G401 (cell line): ENCODE results near the gene IRX2. TPM values are rescaled to one million over a fixed set of nuclear protein-coding genes. Genes with fewer than 3 reads are reported as not detected.

Source experiments
- DNase-seq: peaks from one replicate; pipeline ENCODE4 v3.0.0-alpha.2; 2015; ENCODE audit warnings: low spot score
- in situ Hi-C: cut with HindIII; loops from 2 replicates; pipeline ENCODE4 v1.10.0; 2016; ENCODE audit warnings: low sequenced_read_pairs, mixed read lengths
- total RNA-seq: library from RNA; depleted of rRNA; stranded (reverse); fragments of >200 nt; shearing (Covaris generic); gene quantifications from 2 replicates; pipeline ENCODE4 v1.2.3, GENCODE V29; 2014

IRX2 gene
- total RNA-seq, 1 experiment from 2014 or later: not detected

- DNase-seq: no peak
- in situ Hi-C loops: no loop called here
Observed at GRCh38 chr5:2724831-2725230, 26.6 kb downstream of the IRX2 start.

- DNase-seq: no peak
- in situ Hi-C loops: no loop called here
Observed at GRCh38 chr5:2724031-2724581, 27.4 kb downstream of the IRX2 start.

GRCh38 chr5:2722901-2723300 is 28.6 kb downstream of the IRX2 start:
- no peak for DNase-seq
- in situ Hi-C loops: no loop called here

GRCh38 chr5:2721385-2722138 is 29.9 kb downstream of the IRX2 start:
- DNase-seq: no peak
- in situ Hi-C loops: no loop called here

GRCh38 chr5:2719332-2719731 is 32.1 kb downstream of the IRX2 start:
- no peak for DNase-seq
- in situ Hi-C loops: no loop called here

- in situ Hi-C loops: no loop called here
- DNase-seq: no peak
Observed at GRCh38 chr5:2718115-2718514, 33.4 kb downstream of the IRX2 start.

- in situ Hi-C loops: no loop called here
- DNase-seq: no peak
Observed at GRCh38 chr5:2715856-2716255, 35.6 kb downstream of the IRX2 start.

- in situ Hi-C loops: no loop called here
- DNase-seq: no peak
Observed at GRCh38 chr5:2714805-2715204, 36.7 kb downstream of the IRX2 start.

- in situ Hi-C loops: no loop called here
- no peak for DNase-seq
Observed at GRCh38 chr5:2714026-2714425, 37.5 kb downstream of the IRX2 start.

- in situ Hi-C loops: no loop called here
Observed at GRCh38 chr5:2711446-2712425, 39.7 kb downstream of the IRX2 start.

GRCh38 chr5:2710910-2711309 is 40.6 kb downstream of the IRX2 start:
- no peak for DNase-seq
- in situ Hi-C loops: no loop called here

More at GRCh38 chr5:2711446-2712425, 39.7 kb downstream of the IRX2 start:
- no peak for DNase-seq

GRCh38 chr5:2709976-2710689 is 41.3 kb downstream of the IRX2 start:
- in situ Hi-C loops: no loop called here
- DNase-seq: no peak

- in situ Hi-C loops: no loop called here
- DNase-seq: no peak
Observed at GRCh38 chr5:2708751-2709150, 42.7 kb downstream of the IRX2 start.

GRCh38 chr5:2708132-2708531 is 43.3 kb downstream of the IRX2 start:
- in situ Hi-C loops: no loop called here

GRCh38 chr5:2705861-2706260 is 45.6 kb downstream of the IRX2 start:
- no peak for DNase-seq
- in situ Hi-C loops: no loop called here

More at GRCh38 chr5:2708132-2708531, 43.3 kb downstream of the IRX2 start:
- DNase-seq: no peak

- no peak for DNase-seq
- in situ Hi-C loops: no loop called here
Observed at GRCh38 chr5:2704806-2705645, 46.5 kb downstream of the IRX2 start.

- DNase-seq: no peak
- in situ Hi-C loops: no loop called here
Observed at GRCh38 chr5:2704111-2704510, 47.4 kb downstream of the IRX2 start.

- in situ Hi-C loops: no loop called here
- DNase-seq: no peak
Observed at GRCh38 chr5:2703615-2704014, 47.9 kb downstream of the IRX2 start.
